ENCODE data around the gene PPP1R1A. TPM values are rescaled to one million over a fixed set of nuclear protein-coding genes. Genes with fewer than 3 reads are reported as not detected.

Gene PPP1R1A, protein sequence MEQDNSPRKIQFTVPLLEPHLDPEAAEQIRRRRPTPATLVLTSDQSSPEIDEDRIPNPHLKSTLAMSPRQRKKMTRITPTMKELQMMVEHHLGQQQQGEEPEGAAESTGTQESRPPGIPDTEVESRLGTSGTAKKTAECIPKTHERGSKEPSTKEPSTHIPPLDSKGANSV
- total RNA-seq, result not detected

GRCh38 chr12:54588110-54588889 is at the start of gene PPP1R1A:
Gene PPP1R1A (minus strand): TSS chr12:54588659. CDS start chr12:54588488, 171 bp downstream.
- no peak for DNase-seq

DNA sequence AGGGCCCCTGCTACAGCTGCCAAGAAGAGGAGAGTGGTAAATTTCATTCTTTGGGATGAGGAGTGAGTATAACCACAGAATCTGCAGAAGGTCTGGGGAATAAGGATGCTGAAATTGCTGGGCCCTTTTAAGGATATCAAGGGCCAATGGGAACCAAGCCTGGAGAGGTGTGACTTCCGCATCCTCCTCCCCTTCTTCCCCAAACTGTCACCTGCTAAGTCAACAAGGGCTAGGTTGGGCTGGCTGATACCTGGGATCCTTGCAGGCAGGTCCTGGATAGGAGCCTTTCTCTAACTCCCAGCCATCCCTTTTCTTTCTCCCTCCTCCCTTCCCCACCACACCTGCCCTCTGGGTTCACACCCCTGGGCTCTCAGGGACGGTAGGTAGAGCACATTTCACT is 46.3 kb upstream of the PPP1R1A start, which contains the start of gene LACRT:
Gene LACRT (minus strand): TSS at position 101 of the 400 bp plus-strand sequence. CDS start 54 bp downstream, at position 47.
- DNase-seq, result no peak

- no peak for DNase-seq
Measured at GRCh38 chr12:54631988-54632728, 43.7 kb upstream of the PPP1R1A start.

DNA sequence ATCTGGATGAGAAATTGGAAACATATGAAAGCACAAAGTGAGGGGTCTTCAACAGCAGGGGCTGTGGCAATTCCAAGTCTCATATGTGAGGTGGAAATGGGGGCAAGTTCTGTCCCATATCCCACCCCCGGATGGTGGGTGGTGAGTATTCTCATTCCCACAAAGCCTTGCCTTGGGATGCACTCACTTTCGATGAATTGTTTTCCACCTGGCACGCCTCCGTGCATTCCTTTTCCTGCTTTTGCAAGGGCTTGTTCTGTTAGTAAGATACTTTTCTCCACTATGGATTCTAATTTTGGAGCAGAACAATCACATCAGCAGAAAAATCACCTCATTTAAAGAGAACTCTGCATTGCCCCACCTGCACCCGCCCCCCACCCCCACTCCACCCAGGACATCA is 43.1 kb upstream of the PPP1R1A start:
- DNase-seq, result no peak

GRCh38 chr12:54629925-54630324 is 41.5 kb upstream of the PPP1R1A start:
- no peak for DNase-seq

GRCh38 chr12:54628186-54628846 is 39.9 kb upstream of the PPP1R1A start:
- no peak for DNase-seq

- no peak for DNase-seq
Measured at GRCh38 chr12:54627304-54627703, 38.8 kb upstream of the PPP1R1A start.

DNA sequence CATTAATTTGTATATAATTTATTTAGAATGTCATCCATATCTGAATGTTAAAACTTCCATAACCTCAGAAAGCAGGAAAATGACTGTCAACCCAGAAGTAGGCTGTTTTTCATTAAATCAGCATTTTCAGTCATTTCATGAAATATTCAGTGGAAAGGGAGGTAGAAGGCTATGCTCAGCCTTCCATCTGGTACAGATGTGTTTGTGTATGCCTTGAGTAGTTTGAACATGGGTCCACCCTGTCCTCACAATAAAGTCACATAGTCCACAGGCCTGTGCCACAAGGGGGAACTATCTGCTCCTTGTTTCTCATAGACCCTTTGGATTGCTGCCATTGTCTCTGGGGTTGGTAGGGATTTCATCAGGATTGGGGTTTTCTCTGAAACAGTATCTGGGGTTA is 37.1 kb upstream of the PPP1R1A start:
- no peak for DNase-seq

GRCh38 chr12:54624315-54625279 is 36.1 kb upstream of the PPP1R1A start:
- DNase-seq, result no peak

DNA sequence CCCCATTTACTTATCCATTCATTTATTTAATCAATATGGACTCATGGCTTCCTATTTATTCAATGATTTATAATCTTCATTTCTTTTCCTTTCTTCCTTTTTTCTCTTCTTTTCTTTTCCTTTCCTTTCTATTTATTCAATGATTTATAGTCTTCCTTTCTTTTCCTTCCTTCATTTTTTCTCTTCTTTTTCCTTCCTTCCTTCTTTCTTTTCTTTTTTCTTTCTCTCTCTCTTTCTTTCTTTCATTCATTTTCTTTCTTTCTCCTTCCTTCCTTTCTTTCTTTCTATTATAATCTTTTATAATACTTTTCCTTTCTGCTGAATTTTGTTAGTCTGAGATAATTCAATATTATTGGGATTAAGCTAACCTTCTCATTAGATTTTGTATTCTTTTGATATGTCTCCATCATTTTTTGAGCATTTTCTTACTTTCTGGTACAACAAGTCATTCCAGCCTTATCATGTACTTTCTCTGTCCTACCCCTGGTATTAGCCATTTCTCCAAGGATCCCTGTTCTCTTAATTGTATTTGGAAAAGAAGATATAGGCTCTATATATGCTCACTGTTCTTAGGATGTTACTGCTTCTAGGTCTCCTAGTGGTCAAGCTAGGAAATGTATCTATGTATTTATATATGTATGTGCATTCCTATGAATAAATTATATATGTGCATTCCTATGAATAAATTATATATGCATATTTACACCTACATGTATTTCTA is 34.2 kb upstream of the PPP1R1A start:
- DNase-seq, result no peak

GRCh38 chr12:54616933-54617680 is 28.6 kb upstream of the PPP1R1A start:
- no peak for DNase-seq

DNA sequence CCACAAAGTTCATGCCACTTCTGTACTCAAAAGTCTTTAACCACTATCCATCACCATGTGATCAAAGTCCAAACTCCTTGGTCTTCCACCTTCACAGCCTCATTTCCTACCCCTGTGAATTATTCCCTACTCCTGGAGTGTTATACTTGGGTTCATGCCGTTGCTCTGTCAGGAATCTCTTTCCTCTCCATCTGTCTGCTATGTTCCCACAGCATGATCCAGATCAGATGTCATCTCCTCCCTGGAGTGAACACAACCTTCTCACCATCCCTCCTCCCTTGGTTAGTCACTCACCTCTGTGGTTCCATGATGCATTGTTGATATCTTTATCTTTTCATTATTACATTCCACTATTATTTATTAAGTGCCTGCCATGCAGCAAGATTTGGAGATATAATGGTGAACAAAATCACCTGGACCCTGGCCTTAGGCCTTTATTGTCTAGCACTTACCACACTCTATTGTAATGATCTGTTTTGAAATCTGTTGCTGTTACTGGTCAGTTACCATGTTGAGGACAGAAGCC is 23.8 kb upstream of the PPP1R1A start:
- DNase-seq, result no peak

GRCh38 chr12:54611715-54612149 is 23.3 kb upstream of the PPP1R1A start:
- no peak for DNase-seq

DNA sequence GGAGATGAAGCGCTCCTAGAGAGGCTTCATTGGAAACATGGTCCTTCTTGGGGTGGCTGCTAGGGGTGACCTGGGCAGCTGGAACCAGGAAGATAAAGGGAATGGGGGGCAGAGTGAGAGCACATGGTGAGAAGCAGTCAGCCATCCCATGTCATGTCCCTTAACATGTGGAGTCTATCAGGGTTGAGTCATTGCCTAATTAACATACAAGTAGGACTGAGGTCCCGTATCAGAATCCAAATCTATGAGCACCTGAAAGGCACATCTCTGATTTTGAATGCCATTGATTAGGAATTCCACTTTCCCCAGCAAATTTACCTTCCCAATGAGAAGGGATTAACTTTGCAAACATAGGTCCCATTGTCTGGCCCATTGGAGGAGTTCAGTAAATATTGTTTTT is 20.3 kb upstream of the PPP1R1A start:
- DNase-seq, result no peak

DNA sequence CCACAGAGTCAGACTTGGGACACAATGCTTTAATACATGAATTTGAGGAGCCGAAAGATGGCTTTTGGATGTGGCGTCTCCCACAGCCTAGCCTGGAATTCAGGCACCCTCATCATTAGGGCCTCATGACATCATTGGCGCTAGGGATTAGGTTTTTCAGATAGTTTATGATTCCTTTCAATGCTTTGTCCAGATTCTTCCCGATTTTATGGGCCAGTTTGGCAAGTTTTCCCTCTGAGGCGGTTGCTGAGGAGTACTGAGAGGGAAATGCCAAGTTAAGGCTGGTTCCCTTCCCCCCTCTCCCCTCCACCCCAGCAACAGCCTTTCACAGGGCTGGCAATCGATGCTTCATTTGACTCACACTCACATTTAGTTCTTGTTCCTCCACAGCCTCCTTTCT is 19.7 kb upstream of the PPP1R1A start:
- no peak for DNase-seq

GRCh38 chr12:54606556-54606955 is 18.1 kb upstream of the PPP1R1A start:
- DNase-seq, result no peak

DNA sequence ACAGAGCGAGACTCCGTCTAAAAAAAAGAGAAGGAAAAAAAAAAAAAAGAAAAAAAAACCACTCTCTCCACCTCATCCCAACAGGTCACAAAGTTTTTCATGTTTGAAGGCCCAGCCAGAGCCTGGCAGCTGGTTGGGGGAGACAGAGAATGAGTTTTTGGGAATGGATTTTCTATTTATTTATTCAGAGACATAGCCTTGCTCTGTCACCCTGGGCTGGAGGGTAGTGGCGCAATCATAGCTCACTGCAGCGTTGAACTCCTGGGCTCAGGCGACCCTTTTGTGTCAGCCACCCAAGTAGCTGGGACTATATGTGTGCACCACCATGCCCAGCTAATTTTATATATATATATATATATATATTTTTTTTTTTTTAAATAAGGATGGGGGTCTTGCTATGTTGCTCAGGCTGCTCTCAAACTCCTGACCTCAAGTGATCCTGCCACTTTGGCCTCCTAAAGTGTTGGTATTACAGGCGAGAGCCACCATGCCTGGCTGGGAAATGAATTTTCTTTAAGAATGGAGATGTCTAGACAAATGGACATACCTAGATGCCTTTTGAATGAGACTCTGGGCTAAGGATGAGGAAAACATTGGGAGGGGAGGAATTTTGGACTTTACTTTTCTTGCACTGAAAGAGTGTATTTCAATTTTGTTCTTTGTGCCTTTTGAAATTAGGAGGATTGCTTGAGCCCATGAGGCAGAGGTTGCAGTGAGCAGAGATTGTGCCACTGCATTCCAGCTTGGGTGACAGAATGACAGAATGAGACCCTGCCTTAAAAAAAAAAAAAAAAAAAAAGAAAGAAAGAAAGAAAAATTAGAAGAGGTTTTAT is 16.9 kb upstream of the PPP1R1A start:
- no peak for DNase-seq

DNA sequence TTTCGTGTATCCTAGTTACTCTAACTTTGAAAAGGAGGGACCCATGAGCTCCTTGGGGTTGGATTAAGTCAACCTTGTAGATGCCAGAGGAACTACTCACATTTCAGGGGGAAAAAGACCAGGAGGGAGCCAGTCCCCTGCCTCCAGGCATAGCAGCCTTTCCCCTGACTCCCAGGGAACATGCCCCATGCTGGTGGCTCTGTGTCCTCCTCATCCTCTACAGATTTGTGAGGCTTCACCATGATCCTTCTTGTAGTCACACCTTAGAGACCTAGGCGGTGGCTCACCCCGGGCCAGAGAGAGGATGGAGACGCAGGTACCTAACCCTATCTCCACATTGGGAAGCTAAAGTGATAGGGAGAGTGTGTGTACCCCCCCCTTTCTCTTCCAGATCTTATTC is 16.0 kb upstream of the PPP1R1A start:
- DNase-seq, result no peak

DNA sequence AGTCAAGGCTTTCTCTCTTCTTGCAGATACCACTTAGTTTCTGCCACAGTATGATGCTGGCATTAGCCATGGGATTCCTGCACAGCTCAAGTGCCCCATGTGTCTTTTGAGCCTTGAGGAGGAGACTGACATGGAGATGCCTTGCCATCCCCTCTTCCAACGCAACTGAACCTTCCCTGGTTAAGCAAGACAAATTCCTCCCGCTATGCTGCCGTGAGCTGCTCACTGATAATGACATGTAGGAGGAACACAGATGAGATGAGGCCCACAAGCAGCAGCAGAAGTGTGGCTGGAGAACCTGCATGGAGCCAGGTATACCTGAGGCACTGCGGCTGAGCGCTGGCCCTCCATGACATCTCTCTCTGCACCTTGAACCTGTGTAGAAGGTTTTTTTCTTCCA is 15.4 kb upstream of the PPP1R1A start:
- no peak for DNase-seq
